Measurements from ENCODE around the gene UBASH3A.

Gene UBASH3A

DNA sequence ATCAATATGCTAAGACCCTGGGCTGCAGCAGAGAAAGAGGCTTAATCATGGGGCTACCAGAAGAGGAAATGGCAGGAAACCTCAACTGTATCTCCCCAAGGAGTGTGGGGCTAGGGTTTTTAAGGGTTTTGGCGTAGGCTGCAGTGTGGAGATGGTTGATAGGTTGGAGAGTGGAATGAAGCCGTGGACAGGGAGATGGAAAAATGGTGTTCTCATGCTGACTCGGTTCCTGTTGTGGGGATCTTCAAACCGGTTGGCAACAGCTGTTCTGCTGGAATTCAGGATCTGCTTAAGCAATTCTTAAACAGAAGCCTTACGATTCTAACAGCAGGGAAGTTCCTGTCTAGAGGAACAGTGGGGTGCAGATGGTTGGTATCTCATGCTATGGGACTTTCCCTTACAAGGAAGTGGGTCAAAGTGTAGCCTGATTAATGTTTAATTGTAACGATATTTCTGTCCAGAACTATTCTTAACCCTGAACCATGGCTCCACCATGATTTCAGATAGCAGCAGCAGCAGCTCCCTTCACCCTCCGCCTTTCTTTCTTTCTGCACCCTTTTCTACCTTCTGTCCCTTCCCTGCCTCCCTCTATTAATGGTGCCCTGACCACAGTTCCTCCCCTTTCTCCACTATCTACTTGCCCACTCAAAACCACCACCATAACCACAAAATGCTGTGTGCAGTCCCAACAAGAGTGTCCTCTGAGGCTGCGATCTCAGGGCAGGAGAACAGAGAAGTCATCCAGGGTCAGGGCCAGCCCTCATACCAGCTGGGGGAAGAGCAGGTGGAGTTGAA, 61.5 kb downstream of the UBASH3A start (continued):
- TF ChIP-seq, protein P1, sequence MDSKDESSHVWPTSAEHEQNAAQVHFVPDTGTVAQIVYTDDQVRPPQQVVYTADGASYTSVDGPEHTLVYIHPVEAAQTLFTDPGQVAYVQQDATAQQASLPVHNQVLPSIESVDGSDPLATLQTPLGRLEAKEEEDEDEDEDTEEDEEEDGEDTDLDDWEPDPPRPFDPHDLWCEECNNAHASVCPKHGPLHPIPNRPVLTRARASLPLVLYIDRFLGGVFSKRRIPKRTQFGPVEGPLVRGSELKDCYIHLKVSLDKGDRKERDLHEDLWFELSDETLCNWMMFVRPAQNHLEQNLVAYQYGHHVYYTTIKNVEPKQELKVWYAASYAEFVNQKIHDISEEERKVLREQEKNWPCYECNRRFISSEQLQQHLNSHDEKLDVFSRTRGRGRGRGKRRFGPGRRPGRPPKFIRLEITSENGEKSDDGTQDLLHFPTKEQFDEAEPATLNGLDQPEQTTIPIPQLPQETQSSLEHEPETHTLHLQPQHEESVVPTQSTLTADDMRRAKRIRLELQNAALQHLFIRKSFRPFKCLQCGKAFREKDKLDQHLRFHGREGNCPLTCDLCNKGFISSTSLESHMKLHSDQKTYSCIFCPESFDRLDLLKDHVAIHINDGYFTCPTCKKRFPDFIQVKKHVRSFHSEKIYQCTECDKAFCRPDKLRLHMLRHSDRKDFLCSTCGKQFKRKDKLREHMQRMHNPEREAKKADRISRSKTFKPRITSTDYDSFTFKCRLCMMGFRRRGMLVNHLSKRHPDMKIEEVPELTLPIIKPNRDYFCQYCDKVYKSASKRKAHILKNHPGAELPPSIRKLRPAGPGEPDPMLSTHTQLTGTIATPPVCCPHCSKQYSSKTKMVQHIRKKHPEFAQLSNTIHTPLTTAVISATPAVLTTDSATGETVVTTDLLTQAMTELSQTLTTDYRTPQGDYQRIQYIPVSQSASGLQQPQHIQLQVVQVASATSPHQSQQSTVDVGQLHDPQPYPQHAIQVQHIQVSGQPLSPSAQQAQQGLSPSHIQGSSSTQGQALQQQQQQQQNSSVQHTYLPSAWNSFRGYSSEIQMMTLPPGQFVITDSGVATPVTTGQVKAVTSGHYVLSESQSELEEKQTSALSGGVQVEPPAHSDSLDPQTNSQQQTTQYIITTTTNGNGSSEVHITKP (tag by site-specific recombination; IDR thresholded peaks at IDR 0.05) = no peak
- TF ChIP-seq ZNF560 (tag by site-specific recombination; IDR thresholded peaks at IDR 0.05; ENCODE audit: borderline replicate concordance) (no peak), ZNF555 (tag by site-specific recombination; conservative IDR thresholded peaks at IDR 0.05) (no peak), OVOL3 (tag by site-specific recombination; IDR thresholded peaks at IDR 0.05) (no peak), ZBTB48 (tag by site-specific recombination; IDR thresholded peaks at IDR 0.05) (no peak), ZNF548 (tag by site-specific recombination; IDR thresholded peaks at IDR 0.05) (no peak), ZNF19 (tag by site-specific recombination; IDR thresholded peaks at IDR 0.05; ENCODE audit: low read depth) (no peak), KLF1 (tag by site-specific recombination; IDR thresholded peaks at IDR 0.05) (no peak), TCF7L2 (IDR thresholded peaks at IDR 0.05; ENCODE audit: borderline replicate concordance, low read depth, low read length) (no peak), ZFP3 (tag by site-specific recombination; IDR thresholded peaks at IDR 0.05; ENCODE audit: low read depth) (no peak), REPIN1 (tag by site-specific recombination; IDR thresholded peaks at IDR 0.05; ENCODE audit: low read depth) (no peak), WT1 (tag by site-specific recombination; IDR thresholded peaks at IDR 0.05) (no peak)
- TF ChIP-seq, protein P2, sequence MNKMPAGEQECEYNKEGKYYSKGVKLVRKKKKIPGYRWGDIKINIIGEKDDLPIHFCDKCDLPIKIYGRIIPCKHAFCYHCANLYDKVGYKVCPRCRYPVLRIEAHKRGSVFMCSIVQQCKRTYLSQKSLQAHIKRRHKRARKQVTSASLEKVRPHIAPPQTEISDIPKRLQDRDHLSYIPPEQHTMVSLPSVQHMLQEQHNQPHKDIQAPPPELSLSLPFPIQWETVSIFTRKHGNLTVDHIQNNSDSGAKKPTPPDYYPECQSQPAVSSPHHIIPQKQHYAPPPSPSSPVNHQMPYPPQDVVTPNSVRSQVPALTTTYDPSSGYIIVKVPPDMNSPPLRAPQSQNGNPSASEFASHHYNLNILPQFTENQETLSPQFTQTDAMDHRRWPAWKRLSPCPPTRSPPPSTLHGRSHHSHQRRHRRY (tag by site-specific recombination; IDR thresholded peaks at IDR 0.05) = no peak
- TF ChIP-seq, protein P3, sequence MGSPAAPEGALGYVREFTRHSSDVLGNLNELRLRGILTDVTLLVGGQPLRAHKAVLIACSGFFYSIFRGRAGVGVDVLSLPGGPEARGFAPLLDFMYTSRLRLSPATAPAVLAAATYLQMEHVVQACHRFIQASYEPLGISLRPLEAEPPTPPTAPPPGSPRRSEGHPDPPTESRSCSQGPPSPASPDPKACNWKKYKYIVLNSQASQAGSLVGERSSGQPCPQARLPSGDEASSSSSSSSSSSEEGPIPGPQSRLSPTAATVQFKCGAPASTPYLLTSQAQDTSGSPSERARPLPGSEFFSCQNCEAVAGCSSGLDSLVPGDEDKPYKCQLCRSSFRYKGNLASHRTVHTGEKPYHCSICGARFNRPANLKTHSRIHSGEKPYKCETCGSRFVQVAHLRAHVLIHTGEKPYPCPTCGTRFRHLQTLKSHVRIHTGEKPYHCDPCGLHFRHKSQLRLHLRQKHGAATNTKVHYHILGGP (tag by site-specific recombination; IDR thresholded peaks at IDR 0.05) = no peak

DNA sequence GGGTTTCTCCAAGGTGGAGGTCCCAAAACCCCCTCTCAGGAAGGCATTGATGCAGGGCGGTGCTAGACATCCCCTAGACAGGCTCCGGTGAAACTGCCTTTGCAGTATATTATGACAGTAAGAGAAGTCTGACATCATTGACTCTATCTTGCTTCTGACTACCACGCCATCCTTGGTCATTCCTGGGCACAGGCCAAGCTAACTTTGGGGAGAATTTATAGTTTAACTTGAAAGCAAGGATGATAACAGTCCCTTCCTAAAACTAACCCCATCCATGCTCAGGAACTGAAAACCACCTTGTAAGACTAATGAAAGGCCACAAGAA, 62.1 kb downstream of the UBASH3A start:
- H3K9me3 ChIP-seq (ENCODE audit: control insufficient read depth, insufficient read depth, low read depth, low read length) = no peaks in the 10 kb centered on the region
- peaks cover 23% of the 10 kb centered on the region for H3K4me1 ChIP-seq (ENCODE audit: control insufficient read depth, insufficient read depth, low read length)
- no peaks in the 10 kb centered on the region for H3K36me3 ChIP-seq (ENCODE audit: control insufficient read depth in 2 of 2, insufficient read depth in 1 of 2, low read length in 2 of 2)
- CTCF ChIA-PET = interaction anchor here (0.7 kb wide), 1 partner anchor 119 kb away, joined by 3 read pairs; no protein-coding TSS in a partner anchor
- TF ChIP-seq ZFP69B (tag by site-specific recombination; IDR thresholded peaks at IDR 0.05) (no peak), ZNF529 (tag by site-specific recombination; IDR thresholded peaks at IDR 0.05; ENCODE audit: insufficient replicate concordance) (no peak), ZNF211 (tag by site-specific recombination; IDR thresholded peaks at IDR 0.05; ENCODE audit: low read depth) (no peak), ZNF311 (tag by site-specific recombination; IDR thresholded peaks at IDR 0.05; ENCODE audit: borderline replicate concordance) (no peak), RBAK (tag by site-specific recombination; IDR thresholded peaks at IDR 0.05) (no peak)
- TF ChIP-seq, protein P4, sequence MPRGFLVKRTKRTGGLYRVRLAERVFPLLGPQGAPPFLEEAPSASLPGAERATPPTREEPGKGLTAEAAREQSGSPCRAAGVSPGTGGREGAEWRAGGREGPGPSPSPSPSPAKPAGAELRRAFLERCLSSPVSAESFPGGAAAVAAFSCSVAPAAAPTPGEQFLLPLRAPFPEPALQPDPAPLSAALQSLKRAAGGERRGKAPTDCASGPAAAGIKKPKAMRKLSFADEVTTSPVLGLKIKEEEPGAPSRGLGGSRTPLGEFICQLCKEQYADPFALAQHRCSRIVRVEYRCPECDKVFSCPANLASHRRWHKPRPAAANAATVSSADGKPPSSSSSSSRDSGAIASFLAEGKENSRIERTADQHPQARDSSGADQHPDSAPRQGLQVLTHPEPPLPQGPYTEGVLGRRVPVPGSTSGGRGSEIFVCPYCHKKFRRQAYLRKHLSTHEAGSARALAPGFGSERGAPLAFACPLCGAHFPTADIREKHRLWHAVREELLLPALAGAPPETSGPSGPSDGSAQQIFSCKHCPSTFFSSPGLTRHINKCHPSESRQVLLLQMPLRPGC (tag by site-specific recombination; IDR thresholded peaks at IDR 0.05) = no peak
- TF ChIP-seq, protein P5, sequence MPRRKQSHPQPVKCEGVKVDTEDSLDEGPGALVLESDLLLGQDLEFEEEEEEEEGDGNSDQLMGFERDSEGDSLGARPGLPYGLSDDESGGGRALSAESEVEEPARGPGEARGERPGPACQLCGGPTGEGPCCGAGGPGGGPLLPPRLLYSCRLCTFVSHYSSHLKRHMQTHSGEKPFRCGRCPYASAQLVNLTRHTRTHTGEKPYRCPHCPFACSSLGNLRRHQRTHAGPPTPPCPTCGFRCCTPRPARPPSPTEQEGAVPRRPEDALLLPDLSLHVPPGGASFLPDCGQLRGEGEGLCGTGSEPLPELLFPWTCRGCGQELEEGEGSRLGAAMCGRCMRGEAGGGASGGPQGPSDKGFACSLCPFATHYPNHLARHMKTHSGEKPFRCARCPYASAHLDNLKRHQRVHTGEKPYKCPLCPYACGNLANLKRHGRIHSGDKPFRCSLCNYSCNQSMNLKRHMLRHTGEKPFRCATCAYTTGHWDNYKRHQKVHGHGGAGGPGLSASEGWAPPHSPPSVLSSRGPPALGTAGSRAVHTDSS (tag by site-specific recombination; IDR thresholded peaks at IDR 0.05) = no peak
- POLR2A ChIA-PET = no interaction called here
- no peak overlapping the region for H3K4me3 ChIP-seq (ENCODE audit: low read depth, low read length)
- H3K27ac ChIP-seq (ENCODE audit: extremely low read depth, low read depth, low read length) = no peak overlapping the region
